CD14-positive monocyte (primary cell): ENCODE results near the gene CPEB3. TPM values are rescaled to one million over a fixed set of nuclear protein-coding genes. Genes with fewer than 3 reads are reported as not detected.
"Not testable (repeated sequence)": the region's sequence is repeated elsewhere in the genome, so short reads cannot be mapped to it uniquely, and the experiment has no call there.

Experiments used
- DNase-seq, 3 donors: peaks; one replicate each; pipeline ENCODE4 v3.0.0-alpha.2; 2011 to 2022
- H2AFZ ChIP-seq: 2 replicates; pipeline ENCODE4 v1.6.0; 2012; ENCODE audit warnings: mild to moderate bottlenecking, low read depth, low read length, inconsistent platforms; ENCODE audit not compliant: insufficient read depth, poor library complexity, severe bottlenecking
- H3K27ac ChIP-seq, 2 donors: 1 replicate in 1 of 2; 2 replicates in 1 of 2; pipeline ENCODE4 v1.5.1; 2012 to 2013; ENCODE audit warnings: low read length in 2 of 2, control low read depth in 1 of 2, inconsistent platforms in 1 of 2, low read depth in 1 of 2, mild to moderate bottlenecking in 1 of 2
- H3K27me3 ChIP-seq, 2 donors: one replicate each; pipeline versions ENCODE4 v1.6.0 to v1.6.1; 2011 to 2013; ENCODE audit warnings: low read length in 2 of 2; ENCODE audit not compliant: control insufficient read depth in 2 of 2, insufficient read depth in 2 of 2
- H3K36me3 ChIP-seq, 2 donors: replicated peaks in 1 of 2; 1 replicate in 1 of 2; 2 replicates in 1 of 2; pipeline versions ENCODE4 v1.5.1 to v1.6.1; 2012 to 2013; ENCODE audit warnings: low read length in 2 of 2, control low read depth in 1 of 2, inconsistent platforms in 1 of 2, mild to moderate bottlenecking in 1 of 2; ENCODE audit not compliant: insufficient read depth in 2 of 2, control insufficient read depth in 1 of 2
- H3K4me1 ChIP-seq, 2 donors: 1 replicate in 1 of 2; 2 replicates in 1 of 2; pipeline versions ENCODE4 v1.5.1 to v1.6.1; 2012 to 2013; ENCODE audit warnings: low read length in 2 of 2, control low read depth in 1 of 2, inconsistent platforms in 1 of 2, mild to moderate bottlenecking in 1 of 2, moderate library complexity in 1 of 2; ENCODE audit not compliant: insufficient read depth in 2 of 2, control insufficient read depth in 1 of 2
- H3K4me2 ChIP-seq: replicated peaks from 2 replicates; pipeline ENCODE3; 2012; ENCODE audit warnings: low read length, moderate library complexity, mild to moderate bottlenecking; ENCODE audit not compliant: poor library complexity, severe bottlenecking; ENCODE audit errors: extremely low read depth
- H3K4me3 ChIP-seq, 3 experiments: fragments of 200-600 bp in 1 of 3; sonication (generic) in 1 of 3; replicated peaks in 1 of 3; 1 replicate in 2 of 3; 2 replicates in 1 of 3; pipeline ENCODE4 v1.5.1; 2011 to 2013; ENCODE audit warnings: low read length in 3 of 3, mild to moderate bottlenecking in 3 of 3, control low read depth in 2 of 3, low read depth in 2 of 3, inconsistent platforms in 1 of 3, moderate library complexity in 1 of 3
- H3K79me2 ChIP-seq: 2 replicates; pipeline ENCODE4 v1.6.0; 2012; ENCODE audit warnings: mild to moderate bottlenecking, control low read depth, inconsistent platforms, low read length, moderate library complexity; ENCODE audit not compliant: insufficient read depth
- H3K9ac ChIP-seq: 2 replicates; pipeline ENCODE4 v1.6.0; 2017; ENCODE audit warnings: low read length, mild to moderate bottlenecking; ENCODE audit not compliant: insufficient read depth, poor library complexity, severe bottlenecking
- H3K9me3 ChIP-seq, 2 donors: replicated peaks in 1 of 2; 1 replicate in 1 of 2; 2 replicates in 1 of 2; pipeline versions ENCODE4 v1.5.1 to v1.6.1; 2012 to 2013; ENCODE audit warnings: low read length in 2 of 2, control low read depth in 1 of 2; ENCODE audit not compliant: control insufficient read depth in 1 of 2, insufficient read depth in 1 of 2
- H4K20me1 ChIP-seq: 2 replicates; pipeline ENCODE4 v1.6.0; 2012; ENCODE audit warnings: mild to moderate bottlenecking, low read length, control low read depth, moderate library complexity; ENCODE audit not compliant: insufficient read depth
- H3K27ac Mint-ChIP-seq, 7 donors: one replicate each; pipeline ENCODE4 v1.8.0; 2020; ENCODE audit warnings: mild to moderate bottlenecking in 7 of 7, mixed read lengths in 7 of 7, moderate library complexity in 6 of 7, inconsistent platforms in 2 of 7
- H3K27me3 Mint-ChIP-seq, 3 donors: one replicate each; pipeline ENCODE4 v1.8.0; 2021 to 2022; ENCODE audit warnings: low read depth in 3 of 3, mild to moderate bottlenecking in 3 of 3, mixed read lengths in 3 of 3, moderate library complexity in 3 of 3, inconsistent platforms in 1 of 3
- H3K36me3 Mint-ChIP-seq, 2 donors: one replicate each; pipeline ENCODE4 v1.8.0; 2020; ENCODE audit warnings: mixed read lengths in 2 of 2, inconsistent platforms in 1 of 2, mild to moderate bottlenecking in 1 of 2
- H3K4me1 Mint-ChIP-seq: one replicate; pipeline ENCODE4 v1.8.0; 2020; ENCODE audit warnings: mild to moderate bottlenecking, mixed read lengths
- H3K4me3 Mint-ChIP-seq, 2 donors: one replicate each; pipeline ENCODE4 v1.8.0; 2020; ENCODE audit warnings: mild to moderate bottlenecking in 2 of 2, mixed read lengths in 2 of 2, moderate library complexity in 1 of 2
- H3K9me3 Mint-ChIP-seq, 7 donors: one replicate each; pipeline ENCODE4 v1.8.0; 2020 to 2022; ENCODE audit warnings: mixed read lengths in 7 of 7, mild to moderate bottlenecking in 6 of 7, moderate library complexity in 6 of 7, inconsistent platforms in 2 of 7
- WGBS: methylation state at CpG from one replicate; pipeline ENCODE4 v1.1.5; 2013; ENCODE audit warnings: missing lambda C conversion rate; ENCODE audit not compliant: insufficient coverage; 5-methylcytosine and 5-hydroxymethylcytosine counted together
- intact Hi-C, 2 donors: fragments of 100-400 bp; cut with micrococcal nuclease; formaldehyde crosslinking; loops; one replicate each; pipeline versions ENCODE4 v1.15.0 to v1.15.1; 2023
- polyA plus RNA-seq, 3 donors: library from polyadenylated mRNA; depleted of rRNA in 1 of 3; unstranded in 2 of 3; stranded (reverse) in 1 of 3; fragments of 300-500 nt in 2 of 3; fragments of >200 nt in 1 of 3; fragmentation: Illumina TruSeq in 2 of 3; gene quantifications; 1 replicate in 2 of 3; 2 replicates in 1 of 3; pipeline ENCODE4 v1.2.3, GENCODE V29; 2012 to 2021
- TF ChIP-seq, protein P1 (sequence below): fragments of 200-600 bp; IDR thresholded peaks from one replicate; pipeline ENCODE4 v1.8.0; 2022; ENCODE audit warnings: antibody characterized with exemption, mild to moderate bottlenecking

The CPEB3 gene
- polyA plus RNA-seq, 3 donors, result 1.8 to 2.9 (median 2.1) TPM

DNA sequence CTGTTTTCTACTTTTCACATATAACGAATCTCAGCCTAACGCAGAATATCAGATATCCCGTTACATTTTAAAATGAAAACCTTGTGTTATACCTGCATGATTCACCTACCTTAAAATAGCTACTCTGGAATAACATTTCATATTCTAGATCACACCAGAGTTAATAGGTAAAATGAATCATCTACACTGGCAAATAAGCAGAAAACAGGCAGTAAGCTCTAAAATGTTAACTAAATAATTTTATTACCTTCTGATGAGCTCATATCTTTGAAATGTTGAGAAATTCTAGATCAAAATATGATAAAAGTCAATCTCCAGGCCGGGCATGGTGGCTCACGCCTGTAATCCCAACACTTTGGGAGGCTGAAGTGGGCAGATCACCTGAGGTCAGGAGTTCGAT is 71.3 kb downstream of the CPEB3 start:
- Histone ChIP-seq H2AFZ (no peak overlapping the region), H3K4me1 (no peaks in the 10 kb centered on the region), H3K79me2 (peaks cover 8% of the 10 kb centered on the region), H3K9ac (no peak overlapping the region), H3K9me3 (no peaks in the 10 kb centered on the region), H3K4me2 (no peak overlapping the region), H3K27ac (no peak overlapping the region), H3K27me3 (no peaks in the 10 kb centered on the region), H3K36me3 (peaks cover 18 to 42% of the 10 kb centered on the region in 2 donors), H3K4me3 (no peak overlapping the region), H4K20me1 (peaks cover 27% of the 10 kb centered on the region)
- Mint-ChIP-seq H3K27me3 (no peaks in the 10 kb centered on the region), H3K27ac (no peak overlapping the region), H3K4me1 (no peaks in the 10 kb centered on the region), H3K36me3 (peaks cover 45 to 67% of the 10 kb centered on the region in 2 donors), H3K4me3 (no peak overlapping the region), H3K9me3 (peaks cover 0 to 3% (median 0%) of the 10 kb centered on the region in 7 donors)
- 83% methylated on average over 3 of the region's 6 CpGs for WGBS
- no peak for DNase-seq
- TF ChIP-seq, protein P1, sequence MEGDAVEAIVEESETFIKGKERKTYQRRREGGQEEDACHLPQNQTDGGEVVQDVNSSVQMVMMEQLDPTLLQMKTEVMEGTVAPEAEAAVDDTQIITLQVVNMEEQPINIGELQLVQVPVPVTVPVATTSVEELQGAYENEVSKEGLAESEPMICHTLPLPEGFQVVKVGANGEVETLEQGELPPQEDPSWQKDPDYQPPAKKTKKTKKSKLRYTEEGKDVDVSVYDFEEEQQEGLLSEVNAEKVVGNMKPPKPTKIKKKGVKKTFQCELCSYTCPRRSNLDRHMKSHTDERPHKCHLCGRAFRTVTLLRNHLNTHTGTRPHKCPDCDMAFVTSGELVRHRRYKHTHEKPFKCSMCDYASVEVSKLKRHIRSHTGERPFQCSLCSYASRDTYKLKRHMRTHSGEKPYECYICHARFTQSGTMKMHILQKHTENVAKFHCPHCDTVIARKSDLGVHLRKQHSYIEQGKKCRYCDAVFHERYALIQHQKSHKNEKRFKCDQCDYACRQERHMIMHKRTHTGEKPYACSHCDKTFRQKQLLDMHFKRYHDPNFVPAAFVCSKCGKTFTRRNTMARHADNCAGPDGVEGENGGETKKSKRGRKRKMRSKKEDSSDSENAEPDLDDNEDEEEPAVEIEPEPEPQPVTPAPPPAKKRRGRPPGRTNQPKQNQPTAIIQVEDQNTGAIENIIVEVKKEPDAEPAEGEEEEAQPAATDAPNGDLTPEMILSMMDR, result no peak
- intact Hi-C loops, result no loop called here

DNA sequence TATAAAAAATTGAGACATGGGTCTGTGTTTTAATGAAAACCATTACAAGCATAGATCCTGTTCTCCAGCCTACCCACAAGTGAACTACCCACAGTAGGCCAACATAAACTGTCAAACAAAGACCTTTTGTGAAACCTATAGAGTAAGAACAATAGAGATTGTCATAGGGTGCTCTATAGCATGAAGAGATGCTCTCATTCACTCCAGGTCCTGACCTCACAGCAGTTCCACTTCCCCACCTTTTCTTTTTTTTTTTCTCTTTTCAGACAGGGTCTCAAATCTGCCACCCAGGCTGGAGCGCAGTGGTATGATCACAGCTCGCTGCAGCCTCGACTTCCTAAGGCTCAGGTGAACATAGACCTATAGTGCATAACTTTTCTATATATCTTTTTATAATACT is 72.3 kb downstream of the CPEB3 start:
- H3K4me3 ChIP-seq, result no peak overlapping the region
- no peaks in the 10 kb centered on the region for H3K27me3 ChIP-seq
- H3K4me1 ChIP-seq, result no peaks in the 10 kb centered on the region
- Mint-ChIP-seq H3K4me1 (no peaks in the 10 kb centered on the region), H3K9me3 (peaks cover 0 to 3% (median 0%) of the 10 kb centered on the region in 7 donors), H3K36me3 (peaks cover 39 to 63% of the 10 kb centered on the region in 2 donors), H3K4me3 (no peak overlapping the region), H3K27me3 (no peaks in the 10 kb centered on the region), H3K27ac (peak overlapping the region in 1 of 7 donors; percentile 8)
- no CpG with 5 or more reads among the region's 3 CpGs for WGBS
- H4K20me1 ChIP-seq, result peaks cover 22% of the 10 kb centered on the region
- peaks cover 16 to 36% of the 10 kb centered on the region in 2 donors for H3K36me3 ChIP-seq
- peaks cover 4% of the 10 kb centered on the region for H3K79me2 ChIP-seq
- no peaks in the 10 kb centered on the region for H3K9me3 ChIP-seq
- intact Hi-C loops, result no loop called here
- H3K4me2 ChIP-seq, result no peak overlapping the region
- H3K27ac ChIP-seq, result no peak overlapping the region
- H2AFZ ChIP-seq, result no peak overlapping the region
- DNase-seq, result no peak
- TF ChIP-seq, protein P1, result no peak
- no peak overlapping the region for H3K9ac ChIP-seq

DNA sequence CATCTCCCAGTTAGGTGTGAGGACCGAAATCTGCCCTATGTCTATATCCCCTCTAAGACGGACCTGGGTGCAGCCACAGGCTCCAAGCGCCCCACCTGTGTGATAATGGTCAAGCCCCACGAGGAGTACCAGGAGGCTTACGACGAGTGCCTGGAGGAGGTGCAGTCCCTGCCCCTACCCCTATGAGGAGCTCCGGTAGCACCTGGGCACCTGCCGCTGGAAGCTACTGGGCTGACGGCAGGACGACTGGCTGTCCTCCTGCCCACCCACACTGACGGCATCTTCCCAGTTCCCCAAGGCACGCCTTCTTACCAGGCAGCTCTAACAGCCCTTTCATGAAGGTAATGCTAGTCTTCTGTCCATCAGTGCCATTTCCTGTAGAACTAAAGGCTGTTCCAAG is 74.3 kb downstream of the CPEB3 start:
- peaks cover 29 to 57% of the 10 kb centered on the region in 2 donors for H3K36me3 Mint-ChIP-seq
- H3K79me2 ChIP-seq, H3K4me3 ChIP-seq, H3K4me2 ChIP-seq, H3K27ac Mint-ChIP-seq, H3K9me3 Mint-ChIP-seq, intact Hi-C loops, H3K9me3 ChIP-seq, H3K4me1 Mint-ChIP-seq, DNase-seq, H2AFZ ChIP-seq, H3K27ac ChIP-seq, H3K9ac ChIP-seq, H3K27me3 Mint-ChIP-seq, H3K4me1 ChIP-seq, H3K27me3 ChIP-seq: not testable (repeated sequence)
- peak overlapping the region in 1 of 2 donors; percentile 43 for H3K4me3 Mint-ChIP-seq
- no CpG with 5 or more reads among the region's 12 CpGs for whole genome bisulfite sequencing
- peaks cover 22% of the 10 kb centered on the region for H4K20me1 ChIP-seq
- peaks cover 10 to 29% of the 10 kb centered on the region in 2 donors for H3K36me3 ChIP-seq
